GM19193 (cell line): ENCODE data around the gene STRAP.

Experiments used
- POLR2A ChIP-seq: IDR thresholded peaks from 4 replicates; pipeline ENCODE4 v1.6.1; 2011; ENCODE audit not compliant: insufficient read depth, insufficient read length; ENCODE audit errors: extremely low read depth

STRAP gene

DNA sequence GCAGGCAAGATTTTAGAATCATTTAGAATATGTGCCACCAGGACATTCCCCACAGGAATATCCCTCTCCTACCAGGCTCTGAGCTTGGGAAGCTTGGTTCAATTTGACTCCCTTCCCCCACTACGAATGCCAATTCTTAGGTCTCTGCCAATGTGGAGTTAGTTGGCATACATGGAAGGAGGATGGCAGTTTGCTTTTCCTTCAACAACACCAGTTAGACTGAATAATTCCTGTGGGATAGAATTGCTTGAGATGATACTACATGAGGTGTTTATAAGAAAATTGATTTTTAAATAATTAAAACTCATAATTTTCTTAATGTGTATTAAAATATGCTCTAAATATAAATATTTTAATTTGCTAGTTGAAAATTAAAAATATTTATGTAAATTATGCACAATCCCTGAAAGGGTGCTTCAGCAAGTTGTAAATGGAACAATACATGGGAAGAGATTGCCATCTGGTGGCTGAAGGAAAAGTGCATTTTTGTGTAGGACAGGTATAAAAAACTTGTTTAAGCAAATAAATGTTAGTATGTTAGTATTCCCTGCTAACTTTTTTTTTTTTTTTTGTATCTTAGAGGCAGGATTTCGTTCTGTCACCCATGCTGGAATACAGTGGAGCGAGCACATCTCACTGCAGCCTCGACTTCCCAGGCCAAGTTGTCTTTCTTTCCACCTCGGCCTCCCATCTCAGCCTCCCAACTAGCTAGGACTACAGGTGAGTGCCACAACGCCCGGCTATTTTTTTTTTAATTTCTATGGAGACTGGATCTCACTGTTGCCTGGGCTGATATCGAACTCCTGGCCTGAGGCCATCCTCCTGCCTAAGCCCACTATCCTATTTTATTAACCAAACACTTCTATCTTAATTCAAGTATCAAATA, 25.8 kb upstream of the STRAP start:
- TF ChIP-seq POLR2A = no peak

GRCh38 chr12:15858353-15858752, 23.8 kb upstream of the STRAP start:
- no peak for TF ChIP-seq POLR2A

- TF ChIP-seq POLR2A = no peak
Measured at GRCh38 chr12:15859116-15859515, 23.1 kb upstream of the STRAP start.

DNA sequence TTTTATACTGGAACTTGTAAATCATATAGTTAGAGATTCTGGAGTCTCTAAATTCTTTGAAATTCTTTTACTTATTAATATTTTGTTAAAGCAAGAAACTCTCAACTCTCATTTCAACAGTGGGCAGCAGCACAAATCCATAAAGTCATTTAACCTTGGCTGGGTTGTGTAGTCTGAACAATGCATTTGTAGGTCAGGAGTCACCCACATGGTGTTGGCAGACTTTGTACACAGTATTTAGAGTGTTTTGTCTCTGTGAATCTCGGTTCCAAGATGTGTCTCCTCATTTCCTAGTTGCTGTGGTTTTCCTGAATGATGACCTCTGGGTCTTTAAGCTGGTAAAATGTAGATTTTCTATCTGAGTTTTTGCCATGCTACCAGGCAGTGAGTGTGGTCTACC, 20.8 kb upstream of the STRAP start:
- no peak for TF ChIP-seq POLR2A

DNA sequence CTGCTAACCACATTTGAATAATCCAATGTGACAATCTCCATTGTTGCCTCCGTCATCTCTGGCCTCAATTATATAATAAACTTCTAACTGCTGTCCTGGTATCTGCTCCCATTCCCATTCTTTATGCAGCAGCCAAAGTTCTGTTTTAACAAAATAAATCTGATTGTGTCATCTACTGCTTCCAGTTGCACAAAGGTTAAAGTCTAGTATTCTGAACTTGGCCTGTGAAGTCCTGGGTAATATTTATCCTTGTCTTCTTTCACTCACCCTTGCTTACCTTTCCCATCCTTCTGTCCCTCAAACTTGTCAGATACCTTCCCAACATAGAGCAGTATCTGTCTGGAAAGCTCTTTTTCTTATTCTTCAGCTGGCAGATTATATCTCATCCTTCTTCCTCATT, 19.3 kb upstream of the STRAP start:
- no peak for TF ChIP-seq POLR2A

- TF ChIP-seq POLR2A = no peak
Measured at GRCh38 chr12:15863372-15863771, 18.8 kb upstream of the STRAP start.

DNA sequence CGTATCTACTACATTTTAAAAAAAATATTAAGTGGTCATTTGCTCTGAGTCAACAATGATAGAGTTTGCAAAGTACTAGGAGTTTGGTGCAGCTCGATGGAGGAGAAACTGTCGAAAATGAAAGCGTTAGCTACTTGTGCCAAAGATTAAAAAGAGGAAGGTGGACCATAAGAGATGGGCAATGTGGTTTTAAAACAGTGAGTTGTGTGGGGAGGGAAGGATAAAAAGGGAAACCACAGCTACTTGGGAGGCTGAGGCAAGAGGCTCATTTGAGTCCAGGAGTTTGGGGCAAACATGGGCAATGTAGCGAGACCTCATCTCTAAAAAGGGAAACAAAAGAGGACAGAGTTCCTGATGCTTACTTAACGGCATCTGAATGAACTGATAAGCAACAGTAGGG, 18.2 kb upstream of the STRAP start:
- TF ChIP-seq POLR2A = no peak

GRCh38 chr12:15868186-15868585, 14.0 kb upstream of the STRAP start:
- no peak for TF ChIP-seq POLR2A

DNA sequence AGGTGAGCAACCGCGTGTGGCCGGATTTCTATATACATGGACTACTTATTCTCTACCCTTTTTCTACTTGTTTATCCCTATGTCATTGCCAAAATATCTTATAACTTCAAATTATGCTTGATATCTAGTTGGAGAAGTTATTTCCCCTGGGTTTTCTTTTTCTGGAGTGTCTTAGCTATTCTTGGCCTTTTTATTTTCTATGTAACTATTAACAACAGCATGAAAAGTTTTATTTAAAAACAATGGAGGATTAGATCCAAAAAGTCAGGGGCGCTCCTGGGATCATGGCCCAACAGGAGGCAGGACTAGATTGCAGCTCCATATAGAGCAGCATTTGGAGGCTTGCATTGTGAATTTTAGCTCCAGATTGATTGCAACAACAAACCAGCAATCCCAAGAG, 8.6 kb upstream of the STRAP start:
- TF ChIP-seq POLR2A = no peak

- no peak for TF ChIP-seq POLR2A
Measured at GRCh38 chr12:15875863-15876262, 6.3 kb upstream of the STRAP start.

DNA sequence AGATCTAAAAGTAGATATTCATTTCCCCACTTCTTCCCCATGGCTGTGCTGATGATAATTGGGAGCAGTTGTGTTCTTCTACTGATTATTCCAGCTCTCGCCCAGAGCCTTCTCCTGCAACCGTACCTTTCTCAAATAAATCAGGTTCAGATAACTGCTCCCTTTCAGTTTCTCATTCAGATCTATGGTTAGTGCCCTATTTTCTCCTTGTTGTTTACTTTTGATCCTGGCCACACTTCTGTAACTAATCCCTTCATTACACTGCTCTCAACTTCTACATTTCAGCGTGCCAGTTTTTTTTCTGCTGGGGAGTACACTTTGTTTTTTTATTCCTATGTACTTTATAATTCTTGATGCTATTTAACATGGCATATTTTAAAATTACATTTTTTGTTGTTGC, 2.8 kb upstream of the STRAP start:
- TF ChIP-seq POLR2A = no peak

- no peak for TF ChIP-seq POLR2A
Measured at GRCh38 chr12:15880721-15881120, 1.5 kb upstream of the STRAP start.

GRCh38 chr12:15883536-15883935, 1.3 kb downstream of the STRAP start:
- TF ChIP-seq POLR2A = no peak

- TF ChIP-seq POLR2A = no peak
Measured at GRCh38 chr12:15886372-15887042, 4.3 kb downstream of the STRAP start.

DNA sequence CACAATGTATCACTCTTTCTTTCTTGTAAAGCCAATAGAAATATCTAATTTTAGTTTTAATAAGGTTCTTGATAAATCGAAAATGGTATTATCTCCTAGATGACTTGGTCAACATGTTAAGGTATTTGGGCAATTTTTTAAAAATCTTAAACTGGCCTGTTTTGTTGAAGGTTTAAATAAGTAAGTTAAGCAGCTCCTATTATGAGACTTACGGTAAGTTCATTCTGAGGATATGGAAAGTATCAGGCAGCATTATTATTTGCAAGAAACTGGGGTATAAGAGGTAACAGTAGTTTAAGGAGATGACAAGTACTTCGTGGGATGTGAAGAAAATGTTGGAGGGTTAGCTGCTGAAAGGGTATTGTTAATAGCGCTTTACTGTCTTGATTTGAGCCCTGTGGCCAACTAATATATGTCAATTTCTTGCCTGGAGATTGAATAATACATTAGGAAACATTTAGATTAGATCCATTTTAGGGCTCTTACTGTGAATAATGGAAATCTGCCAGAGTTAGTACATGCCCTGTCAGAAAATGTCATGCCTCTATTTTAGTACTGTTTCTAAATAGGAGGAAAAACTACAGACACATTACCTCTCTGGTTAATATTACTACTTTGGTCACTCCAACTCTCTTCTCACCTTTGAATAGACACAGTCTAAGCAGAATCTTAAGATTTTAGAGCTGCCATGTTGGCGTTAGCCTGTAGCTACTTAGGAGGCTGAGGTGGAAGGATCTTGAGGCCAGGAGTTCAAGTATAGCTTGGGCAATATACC, 5.0 kb downstream of the STRAP start:
- TF ChIP-seq POLR2A = no peak

GRCh38 chr12:15892645-15893259, 10.6 kb downstream of the STRAP start:
- TF ChIP-seq POLR2A = no peak

GRCh38 chr12:15893260-15893659, 11.1 kb downstream of the STRAP start:
- no peak for TF ChIP-seq POLR2A
